ENCODE measurements around the gene OTUD7B. TPM values are rescaled to one million over a fixed set of nuclear protein-coding genes. Genes with fewer than 3 reads are reported as not detected.
"Not testable (repeated sequence)": the region's sequence is repeated elsewhere in the genome, so short reads cannot be mapped to it uniquely, and the experiment has no call there.

The OTUD7B gene
- total RNA-seq, 1 experiment from 2014 or later, result 11.5 TPM

GRCh38 chr1:150056407-150056806 lies 45.9 kb upstream of the OTUD7B start:
- DNase-seq (no peak), ATAC-seq (no peak)
- ChIA-PET CTCF (interaction anchor here (1.0 kb wide), 1 partner anchor 130 kb away, joined by 4 read pairs; no protein-coding TSS in a partner anchor), POLR2A (ENCODE audit: unreplicated experiment) (no interaction called here)
- no peak overlapping the region for H3K9ac ChIP-seq (ENCODE audit: low read length)
- H3F3A ChIP-seq (ENCODE audit: low read length, unreplicated experiment), result no peaks in the 10 kb centered on the region
- H3K36me3 ChIP-seq (ENCODE audit: low read depth, low read length), result no peaks in the 10 kb centered on the region
- no peaks in the 10 kb centered on the region for H3K9me2 ChIP-seq (replicated peaks; ENCODE audit: low read length)
- no peaks in the 10 kb centered on the region for H3K9me3 ChIP-seq (ENCODE audit: low read length)
- TF ChIP-seq EZH2phosphoT487 (IDR thresholded peaks at IDR 0.05; ENCODE audit: borderline replicate concordance, low read length) (no peak), EZH2 (IDR thresholded peaks at IDR 0.05; ENCODE audit: low read length, unreplicated experiment) (no peak)
- TF ChIP-seq, protein P1, sequence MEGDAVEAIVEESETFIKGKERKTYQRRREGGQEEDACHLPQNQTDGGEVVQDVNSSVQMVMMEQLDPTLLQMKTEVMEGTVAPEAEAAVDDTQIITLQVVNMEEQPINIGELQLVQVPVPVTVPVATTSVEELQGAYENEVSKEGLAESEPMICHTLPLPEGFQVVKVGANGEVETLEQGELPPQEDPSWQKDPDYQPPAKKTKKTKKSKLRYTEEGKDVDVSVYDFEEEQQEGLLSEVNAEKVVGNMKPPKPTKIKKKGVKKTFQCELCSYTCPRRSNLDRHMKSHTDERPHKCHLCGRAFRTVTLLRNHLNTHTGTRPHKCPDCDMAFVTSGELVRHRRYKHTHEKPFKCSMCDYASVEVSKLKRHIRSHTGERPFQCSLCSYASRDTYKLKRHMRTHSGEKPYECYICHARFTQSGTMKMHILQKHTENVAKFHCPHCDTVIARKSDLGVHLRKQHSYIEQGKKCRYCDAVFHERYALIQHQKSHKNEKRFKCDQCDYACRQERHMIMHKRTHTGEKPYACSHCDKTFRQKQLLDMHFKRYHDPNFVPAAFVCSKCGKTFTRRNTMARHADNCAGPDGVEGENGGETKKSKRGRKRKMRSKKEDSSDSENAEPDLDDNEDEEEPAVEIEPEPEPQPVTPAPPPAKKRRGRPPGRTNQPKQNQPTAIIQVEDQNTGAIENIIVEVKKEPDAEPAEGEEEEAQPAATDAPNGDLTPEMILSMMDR (conservative IDR thresholded peaks at IDR 0.05; ENCODE audit: low read depth, low read length), result no peak
- no peaks in the 10 kb centered on the region for H4K20me1 ChIP-seq (ENCODE audit: low read length)
- no peaks in the 10 kb centered on the region for H3K27me3 ChIP-seq (ENCODE audit: low read length)
- H2AFZ ChIP-seq (ENCODE audit: low read length), result no peak overlapping the region
- H3K4me3 ChIP-seq (ENCODE audit: low read length), result no peak overlapping the region
- no peak overlapping the region for H3K4me2 ChIP-seq (ENCODE audit: low read length)
- no TSS peak for BruUV-seq (replicated peaks)
- H3K4me1 ChIP-seq (ENCODE audit: insufficient read depth, low read length), result peaks cover 13% of the 10 kb centered on the region
- H3K79me2 ChIP-seq (ENCODE audit: low read length), result no peaks in the 10 kb centered on the region
- no peak overlapping the region for H3K27ac ChIP-seq (ENCODE audit: low read length)
- intact Hi-C loops (cut with micrococcal nuclease), result no loop called here

GRCh38 chr1:150055507-150055906 lies 45.0 kb upstream of the OTUD7B start:
- H3F3A ChIP-seq (ENCODE audit: low read length, unreplicated experiment); DNase-seq; POLR2A ChIA-PET (ENCODE audit: unreplicated experiment); intact Hi-C loops (cut with micrococcal nuclease); H3K9ac ChIP-seq (ENCODE audit: low read length); H4K20me1 ChIP-seq (ENCODE audit: low read length); H3K4me3 ChIP-seq (ENCODE audit: low read length); H3K9me3 ChIP-seq (ENCODE audit: low read length); BruUV-seq (replicated peaks); H3K9me2 ChIP-seq (replicated peaks; ENCODE audit: low read length); H2AFZ ChIP-seq (ENCODE audit: low read length); H3K36me3 ChIP-seq (ENCODE audit: low read depth, low read length); CTCF ChIA-PET; H3K4me2 ChIP-seq (ENCODE audit: low read length); H3K79me2 ChIP-seq (ENCODE audit: low read length); ATAC-seq; H3K27me3 ChIP-seq (ENCODE audit: low read length); H3K27ac ChIP-seq (ENCODE audit: low read length): not testable (repeated sequence)
- H3K4me1 ChIP-seq (ENCODE audit: insufficient read depth, low read length), result peaks cover 12% of the 10 kb centered on the region

- ChIA-PET CTCF (no interaction called here), POLR2A (ENCODE audit: unreplicated experiment) (no interaction called here)
- no peaks in the 10 kb centered on the region for H3K27me3 ChIP-seq (ENCODE audit: low read length)
- no peak overlapping the region for H2AFZ ChIP-seq (ENCODE audit: low read length)
- H3K9me3 ChIP-seq (ENCODE audit: low read length), result no peaks in the 10 kb centered on the region
- TF ChIP-seq, protein P1 (conservative IDR thresholded peaks at IDR 0.05; ENCODE audit: low read depth, low read length), result no peak
- no peak for TF ChIP-seq EZH2phosphoT487 (IDR thresholded peaks at IDR 0.05; ENCODE audit: borderline replicate concordance, low read length)
- TF ChIP-seq EZH2 (IDR thresholded peaks at IDR 0.05; ENCODE audit: low read length, unreplicated experiment), result no peak
- no peaks in the 10 kb centered on the region for H3K79me2 ChIP-seq (ENCODE audit: low read length)
- no peaks in the 10 kb centered on the region for H3K9me2 ChIP-seq (replicated peaks; ENCODE audit: low read length)
- ATAC-seq, result no peak
- intact Hi-C loops (cut with micrococcal nuclease), result loop anchor here (5.0 kb wide), 1 partner anchor 57 kb away; no protein-coding TSS in a partner anchor
- H3K9ac ChIP-seq (ENCODE audit: low read length), result no peak overlapping the region
- no TSS peak for BruUV-seq (replicated peaks)
- no peak for DNase-seq
- no peaks in the 10 kb centered on the region for H3K36me3 ChIP-seq (ENCODE audit: low read depth, low read length)
- peaks cover 12% of the 10 kb centered on the region for H3K4me1 ChIP-seq (ENCODE audit: insufficient read depth, low read length)
- no peaks in the 10 kb centered on the region for H3F3A ChIP-seq (ENCODE audit: low read length, unreplicated experiment)
- no peaks in the 10 kb centered on the region for H4K20me1 ChIP-seq (ENCODE audit: low read length)
- H3K27ac ChIP-seq (ENCODE audit: low read length), result no peak overlapping the region
- H3K4me3 ChIP-seq (ENCODE audit: low read length), result no peak overlapping the region
- H3K4me2 ChIP-seq (ENCODE audit: low read length), result no peak overlapping the region
Observed at GRCh38 chr1:150053926-150054325, 43.4 kb upstream of the OTUD7B start.

GRCh38 chr1:150051905-150052412 lies 41.4 kb upstream of the OTUD7B start:
- peak; percentile 63 for ATAC-seq
- H3K4me3 ChIP-seq (ENCODE audit: low read length); BruUV-seq (replicated peaks); H3K27me3 ChIP-seq (ENCODE audit: low read length); H3K9ac ChIP-seq (ENCODE audit: low read length); H3K4me2 ChIP-seq (ENCODE audit: low read length); H3K9me3 ChIP-seq (ENCODE audit: low read length); H3F3A ChIP-seq (ENCODE audit: low read length, unreplicated experiment); DNase-seq; POLR2A ChIA-PET (ENCODE audit: unreplicated experiment); H2AFZ ChIP-seq (ENCODE audit: low read length); H4K20me1 ChIP-seq (ENCODE audit: low read length); H3K79me2 ChIP-seq (ENCODE audit: low read length); H3K27ac ChIP-seq (ENCODE audit: low read length); CTCF ChIA-PET; H3K9me2 ChIP-seq (replicated peaks; ENCODE audit: low read length); H3K36me3 ChIP-seq (ENCODE audit: low read depth, low read length): not testable (repeated sequence)
- intact Hi-C loops (cut with micrococcal nuclease), result loop anchor here (2.0 to 5.0 kb wide), 2 partner anchors 41 to 55 kb away; partner anchors contain the start of gene OTUD7B
- H3K4me1 ChIP-seq (ENCODE audit: insufficient read depth, low read length), result peaks cover 12% of the 10 kb centered on the region

Data from PC-3 (cell line).